PC-3 (cell line): ENCODE measurements around the gene NR1I2. TPM values are rescaled to one million over a fixed set of nuclear protein-coding genes. Genes with fewer than 3 reads are reported as not detected.

ENCODE experiments used
- ATAC-seq: fragments of 200-7000 bp; cut with Tn5 transposase; 2 replicates; pipeline ENCODE4 v1.9.1; 2020; ENCODE audit warnings: mild to moderate bottlenecking, moderate library complexity
- BruUV-seq: library from RNA; stranded (reverse); fragments of 400-500 nt; replicated peaks from 2 replicates; lab custom pipeline; 2021; lab: Mats Ljungman, UMichigan
- CTCF ChIA-PET: fragments of 300-600 bp; sonication (Branson Sonifier 250); formaldehyde crosslinking; loops from one replicate; lab custom pipeline; 2022; ENCODE audit warnings: antibody characterized with exemption; lab: Charles Lee
- POLR2A ChIA-PET: fragments of 300-600 bp; sonication (Branson Sonifier 250); formaldehyde crosslinking; loops from one replicate; lab custom pipeline; 2022; ENCODE audit warnings: antibody characterized with exemption; ENCODE audit not compliant: unreplicated experiment; lab: Charles Lee
- DNase-seq: peaks from one replicate; pipeline ENCODE4 v3.0.0-alpha.2; 2015
- H2AFZ ChIP-seq: fragments of 300-600 bp; sonication (generic); 2 replicates; pipeline ENCODE4 v1.6.0; 2016; ENCODE audit warnings: antibody characterized with exemption, low read length
- H3F3A ChIP-seq: fragments of 300-600 bp; sonication (generic); one replicate; pipeline ENCODE4 v1.6.0; 2017; ENCODE audit warnings: antibody characterized with exemption, low read length, control low read depth, mild to moderate bottlenecking; ENCODE audit not compliant: unreplicated experiment
- H3K27ac ChIP-seq: fragments of 300-600 bp; sonication (generic); 2 replicates; pipeline ENCODE4 v1.5.1; 2016; ENCODE audit warnings: mild to moderate bottlenecking, low read length
- H3K27me3 ChIP-seq: fragments of 300-600 bp; sonication (generic); 2 replicates; pipeline ENCODE4 v1.6.1; 2016; ENCODE audit warnings: low read length, mixed read lengths
- H3K36me3 ChIP-seq: fragments of 300-600 bp; sonication (generic); 2 replicates; pipeline ENCODE4 v1.6.1; 2016; ENCODE audit warnings: low read depth, mixed run types, low read length, mixed read lengths
- H3K4me1 ChIP-seq: fragments of 300-600 bp; sonication (generic); 2 replicates; pipeline ENCODE4 v1.5.1; 2016; ENCODE audit warnings: low read length; ENCODE audit not compliant: insufficient read depth
- H3K4me2 ChIP-seq: fragments of 300-600 bp; sonication (generic); 2 replicates; pipeline ENCODE4 v1.6.0; 2016; ENCODE audit warnings: low read length
- H3K4me3 ChIP-seq: fragments of 300-600 bp; sonication (generic); 2 replicates; pipeline ENCODE4 v1.5.1; 2016; ENCODE audit warnings: mild to moderate bottlenecking, low read length, mixed read lengths
- H3K79me2 ChIP-seq: fragments of 300-600 bp; sonication (generic); 2 replicates; pipeline ENCODE4 v1.6.1; 2017; ENCODE audit warnings: low read length, mixed read lengths
- H3K9ac ChIP-seq: fragments of 300-600 bp; sonication (generic); 2 replicates; pipeline ENCODE4 v1.6.0; 2016; ENCODE audit warnings: mild to moderate bottlenecking, low read length
- H3K9me2 ChIP-seq: fragments of 300-600 bp; sonication (generic); replicated peaks from 2 replicates; pipeline ENCODE4 v1.6.1; 2016; ENCODE audit warnings: mixed run types, low read length, mixed read lengths
- H3K9me3 ChIP-seq: fragments of 300-600 bp; sonication (generic); 2 replicates; pipeline ENCODE4 v1.6.1; 2016; ENCODE audit warnings: low read length, mixed read lengths
- H4K20me1 ChIP-seq: fragments of 300-600 bp; sonication (generic); 2 replicates; pipeline ENCODE4 v1.6.1; 2016; ENCODE audit warnings: low read length, mixed read lengths
- EZH2 ChIP-seq: fragments of 300-600 bp; sonication (generic); IDR thresholded peaks from one replicate; pipeline ENCODE4 v1.6.1; 2017; ENCODE audit warnings: antibody characterized with exemption, mild to moderate bottlenecking, low read length; ENCODE audit not compliant: unreplicated experiment
- EZH2phosphoT487 ChIP-seq: fragments of 300-600 bp; sonication (generic); IDR thresholded peaks from 2 replicates; pipeline ENCODE4 v1.6.1; 2018; ENCODE audit warnings: mild to moderate bottlenecking, antibody characterized with exemption, low read length, borderline replicate concordance
- intact Hi-C: fragments of 100-400 bp; cut with micrococcal nuclease; formaldehyde crosslinking; loops from 2 replicates; pipeline ENCODE4 v1.9.0; 2023
- total RNA-seq: library from RNA; depleted of rRNA; stranded (reverse); fragments of >200 nt; gene quantifications from 2 replicates; pipeline ENCODE4 v1.2.3, GENCODE V29; 2014
- TF ChIP-seq, protein P1 (sequence below): fragments of 300-600 bp; sonication (generic); conservative IDR thresholded peaks from 2 replicates; pipeline ENCODE4 v1.5.1; 2017; ENCODE audit warnings: antibody characterized with exemption, low read depth, mild to moderate bottlenecking, low read length

Gene NR1I2
- total RNA-seq, 1 experiment from 2014 or later = 0.04 TPM

GRCh38 chr3:119741657-119742590, 40.0 kb upstream of the NR1I2 start:
- no peaks in the 10 kb centered on the region for H3K36me3 ChIP-seq
- H3K27ac ChIP-seq = no peak overlapping the region
- BruUV-seq = no TSS peak
- no peaks in the 10 kb centered on the region for H3F3A ChIP-seq
- no peaks in the 10 kb centered on the region for H3K9me2 ChIP-seq
- no peak overlapping the region for H3K4me3 ChIP-seq
- ATAC-seq = no peak
- no peak overlapping the region for H3K9ac ChIP-seq
- no peaks in the 10 kb centered on the region for H3K79me2 ChIP-seq
- H3K9me3 ChIP-seq = no peaks in the 10 kb centered on the region
- intact Hi-C loops = no loop called here
- H3K4me1 ChIP-seq = peaks cover 3% of the 10 kb centered on the region; the same call in 1 of the 2 replicates
- POLR2A ChIA-PET = no interaction called here
- H3K27me3 ChIP-seq = peaks cover 12% of the 10 kb centered on the region
- TF ChIP-seq EZH2 = no peak
- TF ChIP-seq, protein P1, sequence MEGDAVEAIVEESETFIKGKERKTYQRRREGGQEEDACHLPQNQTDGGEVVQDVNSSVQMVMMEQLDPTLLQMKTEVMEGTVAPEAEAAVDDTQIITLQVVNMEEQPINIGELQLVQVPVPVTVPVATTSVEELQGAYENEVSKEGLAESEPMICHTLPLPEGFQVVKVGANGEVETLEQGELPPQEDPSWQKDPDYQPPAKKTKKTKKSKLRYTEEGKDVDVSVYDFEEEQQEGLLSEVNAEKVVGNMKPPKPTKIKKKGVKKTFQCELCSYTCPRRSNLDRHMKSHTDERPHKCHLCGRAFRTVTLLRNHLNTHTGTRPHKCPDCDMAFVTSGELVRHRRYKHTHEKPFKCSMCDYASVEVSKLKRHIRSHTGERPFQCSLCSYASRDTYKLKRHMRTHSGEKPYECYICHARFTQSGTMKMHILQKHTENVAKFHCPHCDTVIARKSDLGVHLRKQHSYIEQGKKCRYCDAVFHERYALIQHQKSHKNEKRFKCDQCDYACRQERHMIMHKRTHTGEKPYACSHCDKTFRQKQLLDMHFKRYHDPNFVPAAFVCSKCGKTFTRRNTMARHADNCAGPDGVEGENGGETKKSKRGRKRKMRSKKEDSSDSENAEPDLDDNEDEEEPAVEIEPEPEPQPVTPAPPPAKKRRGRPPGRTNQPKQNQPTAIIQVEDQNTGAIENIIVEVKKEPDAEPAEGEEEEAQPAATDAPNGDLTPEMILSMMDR = no peak
- TF ChIP-seq EZH2phosphoT487 = no peak
- DNase-seq = no peak
- no peak overlapping the region for H3K4me2 ChIP-seq
- CTCF ChIA-PET = interaction anchor here (0.7 kb wide), 1 partner anchor 46 kb away, joined by 3 read pairs; no protein-coding TSS in a partner anchor
- H4K20me1 ChIP-seq = no peaks in the 10 kb centered on the region
- no peak overlapping the region for H2AFZ ChIP-seq

GRCh38 chr3:119743921-119744320, 38.0 kb upstream of the NR1I2 start:
- H3K9me2 ChIP-seq = no peaks in the 10 kb centered on the region
- BruUV-seq = no TSS peak
- POLR2A ChIA-PET = no interaction called here
- CTCF ChIA-PET = no interaction called here
- no peaks in the 10 kb centered on the region for H3K9me3 ChIP-seq
- H3K9ac ChIP-seq = no peak overlapping the region
- intact Hi-C loops = no loop called here
- no peaks in the 10 kb centered on the region for H3K79me2 ChIP-seq
- H3F3A ChIP-seq = no peaks in the 10 kb centered on the region
- no peak overlapping the region for H2AFZ ChIP-seq
- no peak overlapping the region for H3K27ac ChIP-seq
- H3K4me2 ChIP-seq = no peak overlapping the region
- H3K4me3 ChIP-seq = no peak overlapping the region
- TF ChIP-seq, protein P1 = no peak
- TF ChIP-seq EZH2phosphoT487 (no peak), EZH2 (no peak)
- no peaks in the 10 kb centered on the region for H3K36me3 ChIP-seq
- no peaks in the 10 kb centered on the region for H3K4me1 ChIP-seq
- peaks cover 31% of the 10 kb centered on the region for H3K27me3 ChIP-seq
- DNase-seq = no peak
- no peak for ATAC-seq
- H4K20me1 ChIP-seq = no peaks in the 10 kb centered on the region

- Histone ChIP-seq H4K20me1 (no peaks in the 10 kb centered on the region), H3K4me3 (no peak overlapping the region), H3K4me2 (no peak overlapping the region), H3K79me2 (no peaks in the 10 kb centered on the region), H3K4me1 (no peaks in the 10 kb centered on the region), H3K9ac (no peak overlapping the region), H3K36me3 (no peaks in the 10 kb centered on the region), H3K9me2 (no peaks in the 10 kb centered on the region), H3K27me3 (peaks cover 43% of the 10 kb centered on the region), H3K9me3 (no peaks in the 10 kb centered on the region), H3F3A (no peaks in the 10 kb centered on the region), H2AFZ (no peak overlapping the region), H3K27ac (no peak overlapping the region)
- DNase-seq (no peak), ATAC-seq (no peak)
- no TSS peak for BruUV-seq
- TF ChIP-seq EZH2 (no peak), EZH2phosphoT487 (no peak)
- TF ChIP-seq, protein P1 = no peak
- intact Hi-C loops = no loop called here
- ChIA-PET CTCF (no interaction called here), POLR2A (no interaction called here)
These were observed 36.0 kb upstream of the NR1I2 start for GRCh38 chr3:119745942-119746341.
